PFSK-1 (cell line): ENCODE results near the gene TNFRSF13B.

ENCODE experiments used
- FOXP2 ChIP-seq: optimal IDR thresholded peaks from 2 replicates; pipeline ENCODE3; 2011; ENCODE audit warnings: borderline replicate concordance, control low read depth, inconsistent platforms; ENCODE audit not compliant: insufficient read depth; ENCODE audit errors: extremely low read length, extremely low read depth
- POLR2AphosphoS5 ChIP-seq: IDR thresholded peaks from 2 replicates; pipeline ENCODE4 v1.6.1; 2012; ENCODE audit warnings: low read depth, mild to moderate bottlenecking, control low read depth, low read length, moderate library complexity
- REST ChIP-seq, 2 experiments: IDR thresholded peaks; 2 replicates each; pipeline versions ENCODE4 v1.6.1 to v1.8.0; 2011 to 2012; ENCODE audit warnings: low read depth in 2 of 2, low read length in 2 of 2, control low read depth in 1 of 2, inconsistent platforms in 1 of 2, mild to moderate bottlenecking in 1 of 2, moderate library complexity in 1 of 2; ENCODE audit not compliant: insufficient read depth in 1 of 2
- SIN3A ChIP-seq: IDR thresholded peaks from 2 replicates; pipeline ENCODE4 v1.6.1; 2012; ENCODE audit warnings: mild to moderate bottlenecking, low read length, moderate library complexity, borderline replicate concordance; ENCODE audit not compliant: insufficient read depth
- TAF1 ChIP-seq: IDR thresholded peaks from 2 replicates; pipeline ENCODE4 v1.6.1; 2012; ENCODE audit warnings: low read length, control low read depth, borderline replicate concordance; ENCODE audit not compliant: insufficient read depth

TNFRSF13B gene

GRCh38 chr17:16924696-16925440, 47.0 kb downstream of the TNFRSF13B start:
- TF ChIP-seq POLR2AphosphoS5 (no peak), SIN3A (no peak), REST (IDR thresholded peaks at IDR 0.05; ENCODE audit: insufficient read depth in 1 of 2, low read depth in 2 of 2, low read length in 2 of 2) (no peak), FOXP2 (no peak)

GRCh38 chr17:16923904-16924695, 47.8 kb downstream of the TNFRSF13B start:
- TF ChIP-seq POLR2AphosphoS5 (no peak), SIN3A (no peak), REST (IDR thresholded peaks at IDR 0.05; ENCODE audit: insufficient read depth in 1 of 2, low read depth in 2 of 2, low read length in 2 of 2) (no peak), FOXP2 (no peak), TAF1 (no peak)

- TF ChIP-seq TAF1: no peak
- TF ChIP-seq SIN3A: no peak
- TF ChIP-seq FOXP2: no peak
Observed at GRCh38 chr17:16923097-16923903, 48.6 kb downstream of the TNFRSF13B start.

- no peak for TF ChIP-seq FOXP2
- TF ChIP-seq TAF1: no peak
- no peak for TF ChIP-seq REST (IDR thresholded peaks at IDR 0.05; ENCODE audit: insufficient read depth in 1 of 2, low read depth in 2 of 2, low read length in 2 of 2)
- no peak for TF ChIP-seq POLR2AphosphoS5
- no peak for TF ChIP-seq SIN3A
Observed at GRCh38 chr17:16922386-16923096, 49.4 kb downstream of the TNFRSF13B start.

GRCh38 chr17:16920628-16921020, 51.3 kb downstream of the TNFRSF13B start:
- no peak for TF ChIP-seq TAF1
- TF ChIP-seq REST (IDR thresholded peaks at IDR 0.05; ENCODE audit: insufficient read depth in 1 of 2, low read depth in 2 of 2, low read length in 2 of 2): no peak
- TF ChIP-seq SIN3A: no peak
- no peak for TF ChIP-seq POLR2AphosphoS5
- TF ChIP-seq FOXP2: no peak
